Activated B cell treated with CpG ODN at 0.5 μM for 24 hours (primary cell): ENCODE measurements around the gene AKT3. TPM values are rescaled to one million over a fixed set of nuclear protein-coding genes. Genes with fewer than 3 reads are reported as not detected.

Experiments used
- ATAC-seq: fragments of 200-7000 bp; cut with Tn5 transposase; one replicate; pipeline ENCODE4 v1.10.0; 2021; ENCODE audit warnings: low read depth, mild to moderate bottlenecking, moderate library complexity
- CTCF ChIA-PET: fragments of 350-600 bp; sonication (Branson Sonifier 250); formaldehyde crosslinking; loops from one replicate; lab custom pipeline; 2021; ENCODE audit warnings: antibody characterized with exemption; lab: Charles Lee
- POLR2A ChIA-PET: fragments of 350-600 bp; sonication (Branson Sonifier 250); formaldehyde crosslinking; loops from one replicate; lab custom pipeline; 2021; ENCODE audit warnings: antibody characterized with exemption; lab: Charles Lee
- DNase-seq: peaks from one replicate; pipeline ENCODE4 v3.0.0; 2022
- H3K27ac Mint-ChIP-seq: one replicate; pipeline ENCODE4 v1.8.0; 2020; ENCODE audit warnings: mixed read lengths
- H3K27me3 Mint-ChIP-seq: one replicate; pipeline ENCODE4 v1.8.0; 2021; ENCODE audit warnings: mixed read lengths
- H3K36me3 Mint-ChIP-seq: one replicate; pipeline ENCODE4 v1.8.0; 2021; ENCODE audit warnings: low read depth, mixed read lengths
- H3K4me1 Mint-ChIP-seq: one replicate; pipeline ENCODE4 v1.8.0; 2021; ENCODE audit warnings: mixed read lengths
- H3K4me3 Mint-ChIP-seq: one replicate; pipeline ENCODE4 v1.8.0; 2020; ENCODE audit warnings: mild to moderate bottlenecking, mixed read lengths
- H3K9me3 Mint-ChIP-seq: one replicate; pipeline ENCODE4 v1.8.0; 2020; ENCODE audit warnings: mixed read lengths
- CTCF ChIP-seq: fragments of 200-600 bp; IDR thresholded peaks from one replicate; pipeline ENCODE4 v1.8.0; 2022; ENCODE audit warnings: antibody characterized with exemption, mild to moderate bottlenecking
- intact Hi-C: fragments of 100-400 bp; cut with micrococcal nuclease; formaldehyde crosslinking; loops from one replicate; pipeline ENCODE4 v1.15.1; 2024
- total RNA-seq: library from RNA; stranded (reverse); gene quantifications from 2 replicates; pipeline ENCODE4 v1.2.3, GENCODE V29; 2022

The AKT3 gene
- total RNA-seq, 1 donor from 2014 or later = 63.3 TPM

- no peak for DNase-seq
- ATAC-seq = no peak
- H3K4me3 Mint-ChIP-seq = no peak overlapping the region
- H3K4me1 Mint-ChIP-seq = peaks cover 5% of the 10 kb centered on the region
- no peaks in the 10 kb centered on the region for H3K9me3 Mint-ChIP-seq
- no peak for TF ChIP-seq CTCF
- no peaks in the 10 kb centered on the region for H3K27me3 Mint-ChIP-seq
- no peaks in the 10 kb centered on the region for H3K36me3 Mint-ChIP-seq
- POLR2A ChIA-PET = interaction anchor here (0.6 kb wide), 1 partner anchor 546 kb away, joined by 5 read pairs; no protein-coding TSS in a partner anchor
- intact Hi-C loops = no loop called here
- CTCF ChIA-PET = no interaction called here
- H3K27ac Mint-ChIP-seq = no peak overlapping the region
Observed at GRCh38 chr1:243754348-243754747, 95.7 kb downstream of the AKT3 start.

- Mint-ChIP-seq H3K36me3 (no peaks in the 10 kb centered on the region), H3K9me3 (no peaks in the 10 kb centered on the region), H3K27me3 (no peaks in the 10 kb centered on the region), H3K27ac (no peak overlapping the region), H3K4me1 (peaks cover 5% of the 10 kb centered on the region), H3K4me3 (no peak overlapping the region)
- DNase-seq = no peak
- CTCF ChIA-PET = interaction anchor here (0.6 to 1.6 kb wide), 4 partner anchors 41 to 409 kb away, joined by 3 to 6 read pairs (median 4); no protein-coding TSS in a partner anchor
- TF ChIP-seq CTCF = no peak
- intact Hi-C loops = no loop called here
- POLR2A ChIA-PET = no interaction called here
- ATAC-seq = no peak
Observed at GRCh38 chr1:243751506-243751905, 98.5 kb downstream of the AKT3 start.

- DNase-seq = no peak
- Mint-ChIP-seq H3K27ac (no peak overlapping the region), H3K4me3 (no peak overlapping the region), H3K27me3 (no peaks in the 10 kb centered on the region), H3K4me1 (peaks cover 2% of the 10 kb centered on the region), H3K36me3 (peaks cover 5% of the 10 kb centered on the region), H3K9me3 (no peaks in the 10 kb centered on the region)
- POLR2A ChIA-PET = no interaction called here
- intact Hi-C loops = loop anchor here (1.0 to 10.0 kb wide), 7 partner anchors 22 to 551 kb away; no protein-coding TSS in a partner anchor
- no peak for TF ChIP-seq CTCF
- peak; percentile 97 for ATAC-seq
- CTCF ChIA-PET = interaction anchor here (0.7 to 1.7 kb wide), 4 partner anchors 9 to 407 kb away, joined by 3 to 6 read pairs (median 4); no protein-coding TSS in a partner anchor
Observed at GRCh38 chr1:243748706-243749283, 101.2 kb downstream of the AKT3 start.

GRCh38 chr1:243748227-243748626 is 101.8 kb downstream of the AKT3 start:
- H3K27me3 Mint-ChIP-seq = no peaks in the 10 kb centered on the region
- H3K9me3 Mint-ChIP-seq = no peaks in the 10 kb centered on the region
- H3K27ac Mint-ChIP-seq = no peak overlapping the region
- H3K4me1 Mint-ChIP-seq = no peaks in the 10 kb centered on the region
- no peak for TF ChIP-seq CTCF
- ATAC-seq = no peak
- H3K36me3 Mint-ChIP-seq = peaks cover 5% of the 10 kb centered on the region
- ChIA-PET CTCF (interaction anchor here (0.7 to 1.7 kb wide), 4 partner anchors 8 to 406 kb away, joined by 3 to 6 read pairs (median 4); no protein-coding TSS in a partner anchor), POLR2A (interaction anchor here (0.8 kb wide), 1 partner anchor 303 kb away, joined by 3 read pairs; the partner anchor contains the start of gene ZBTB18)
- no peak overlapping the region for H3K4me3 Mint-ChIP-seq
- DNase-seq = no peak
- intact Hi-C loops = loop anchor here (1.0 to 10.0 kb wide), 7 partner anchors 21 to 551 kb away; no protein-coding TSS in a partner anchor

- Mint-ChIP-seq H3K4me1 (peaks cover 2% of the 10 kb centered on the region), H3K4me3 (no peak overlapping the region), H3K36me3 (peaks cover 10% of the 10 kb centered on the region), H3K27ac (no peak overlapping the region), H3K27me3 (no peaks in the 10 kb centered on the region), H3K9me3 (no peaks in the 10 kb centered on the region)
- ChIA-PET POLR2A (no interaction called here), CTCF (interaction anchor here (1.0 kb wide), 1 partner anchor 403 kb away, joined by 3 read pairs; no protein-coding TSS in a partner anchor)
- ATAC-seq (no peak), DNase-seq (no peak)
- TF ChIP-seq CTCF = no peak
- intact Hi-C loops = loop anchor here (5.0 to 10.0 kb wide), 2 partner anchors 152 to 269 kb away; no protein-coding TSS in a partner anchor
Observed at GRCh38 chr1:243746751-243747150, 103.3 kb downstream of the AKT3 start.
